HepG2 (cell line): ENCODE measurements around the gene SCAMP3. TPM values are rescaled to one million over a fixed set of nuclear protein-coding genes. Genes with fewer than 3 reads are reported as not detected.
A peak's percentile ranks its signal among the peaks of the same experiment; 100 is the strongest.
"Not testable (repeated sequence)": the region's sequence is repeated elsewhere in the genome, so short reads cannot be mapped to it uniquely, and the experiment has no call there.

ENCODE experiments used
- ATAC-seq: fragments of 200-7000 bp; cut with Tn5 transposase; 3 replicates; pipeline ENCODE4 v1.9.1; 2020; ENCODE audit warnings: mild to moderate bottlenecking, moderate library complexity
- BruUV-seq: library from RNA; stranded (reverse); fragments of 400-500 nt; replicated peaks from 2 replicates; lab custom pipeline; 2021; lab: Mats Ljungman, UMichigan
- CTCF ChIA-PET: fragments of 300-600 bp; formaldehyde crosslinking; extraction: SDS; loops from one replicate; lab custom pipeline; 2021; ENCODE audit warnings: low total read pairs, inconsistent platforms, low intra/inter-chr PET ratio; lab: Yijun Ruan, JAX
- POLR2A ChIA-PET: fragments of 350-600 bp; sonication (Branson Sonifier 250); formaldehyde crosslinking; loops from one replicate; lab custom pipeline; 2020; ENCODE audit warnings: antibody characterized with exemption, inconsistent platforms; lab: Yijun Ruan, JAX
- DNase-seq: peaks from one replicate; pipeline ENCODE4 v3.0.0-alpha.2; 2015; ENCODE audit warnings: low spot score
- FAIRE-seq: peaks from 3 replicates; lab custom pipeline; 2011; peaks lifted over from hg19 to GRCh38; lab: Jason Lieb, UNC
- H2AFZ ChIP-seq: one replicate; pipeline ENCODE4 v1.6.1; 2011; ENCODE audit warnings: low read length, inconsistent platforms
- H3K27ac ChIP-seq: fragments of 300-600 bp; 3 replicates; pipeline ENCODE4 v1.8.0; 2011; ENCODE audit warnings: mixed run types, mild to moderate bottlenecking, mixed read lengths, low read length, inconsistent platforms; ENCODE audit not compliant: insufficient read depth; ENCODE audit errors: extremely low read length
- H3K27me3 ChIP-seq, 2 experiments: fragments of 200-600 bp in 1 of 2; 2 replicates in 1 of 2; 3 replicates in 1 of 2; pipeline versions ENCODE4 v1.6.0 to v1.8.0; 2011; ENCODE audit warnings: low read length in 2 of 2, mild to moderate bottlenecking in 2 of 2, moderate library complexity in 2 of 2, inconsistent platforms in 1 of 2; ENCODE audit not compliant: insufficient read depth in 2 of 2, control insufficient read depth in 1 of 2
- H3K36me3 ChIP-seq, 2 experiments: fragments of 200-600 bp in 1 of 2; replicated peaks in 1 of 2; 2 replicates in 1 of 2; 3 replicates in 1 of 2; pipeline versions ENCODE4 v1.5.1 to v1.8.0; 2011; ENCODE audit warnings: low read length in 2 of 2, inconsistent platforms in 1 of 2; ENCODE audit not compliant: insufficient read depth in 2 of 2, control insufficient read depth in 1 of 2
- H3K4me1 ChIP-seq: 2 replicates; pipeline ENCODE4 v1.5.1; 2012; ENCODE audit warnings: low read length, inconsistent platforms; ENCODE audit not compliant: insufficient read depth
- H3K4me2 ChIP-seq: 2 replicates; pipeline ENCODE4 v1.6.0; 2011; ENCODE audit warnings: low read depth, low read length, inconsistent platforms
- H3K4me3 ChIP-seq, 3 experiments: fragments of 200-600 bp in 1 of 3; sonication (generic), shearing (Covaris generic) in 1 of 3; replicated peaks in 1 of 3; 2 replicates each; pipeline ENCODE4 v1.5.1; 2011 to 2016; ENCODE audit warnings: low read length in 3 of 3, inconsistent platforms in 2 of 3, low read depth in 2 of 3, mild to moderate bottlenecking in 2 of 3, control low read depth in 1 of 3, mixed read lengths in 1 of 3; ENCODE audit not compliant: insufficient read depth in 1 of 3
- H3K79me2 ChIP-seq: one replicate; pipeline ENCODE4 v1.6.1; 2011; ENCODE audit warnings: low read length, inconsistent platforms; ENCODE audit not compliant: insufficient read depth
- H3K9ac ChIP-seq: 2 replicates; pipeline ENCODE4 v1.6.0; 2011; ENCODE audit warnings: mild to moderate bottlenecking, low read depth, low read length, inconsistent platforms; ENCODE audit not compliant: insufficient read depth
- H3K9me3 ChIP-seq: 2 replicates; pipeline ENCODE4 v1.5.1; 2012; ENCODE audit warnings: mild to moderate bottlenecking, low read length
- H4K20me1 ChIP-seq: 2 replicates; pipeline ENCODE4 v1.6.0; 2011; ENCODE audit warnings: inconsistent platforms, mild to moderate bottlenecking, low read length, moderate library complexity; ENCODE audit not compliant: insufficient read depth
- HCFC1 ChIP-seq: fragments of 150-350 bp; IDR thresholded peaks from 2 replicates; pipeline ENCODE4 v1.6.1; 2014; ENCODE audit warnings: low read depth, low read length
- HNRNPLL ChIP-seq: fragments of 200-400 bp; formaldehyde crosslinking; IDR thresholded peaks from 2 replicates; pipeline ENCODE4 v1.6.1; 2017; ENCODE audit warnings: mild to moderate bottlenecking, low read depth, low read length; ENCODE audit not compliant: poor library complexity, severe bottlenecking
- KDM5B ChIP-seq: sonication (generic); formaldehyde crosslinking; IDR thresholded peaks from 2 replicates; pipeline ENCODE4 v1.4.0; 2020; ENCODE audit warnings: missing genetic modification reagents, mild to moderate bottlenecking, borderline replicate concordance
- PHF20 ChIP-seq: sonication (generic); formaldehyde crosslinking; IDR thresholded peaks from 2 replicates; pipeline ENCODE4 v1.5.0; 2020; ENCODE audit warnings: mild to moderate bottlenecking, missing genetic modification reagents
- RELA ChIP-seq: sonication (generic); formaldehyde crosslinking; IDR thresholded peaks from 2 replicates; pipeline ENCODE4 v1.4.0; 2020; ENCODE audit warnings: missing genetic modification reagents
- XRCC5 ChIP-seq: fragments of 200-400 bp; formaldehyde crosslinking; optimal IDR thresholded peaks from 2 replicates; pipeline ENCODE3; 2017; ENCODE audit warnings: mild to moderate bottlenecking, low read length
- ZNF264 ChIP-seq: sonication (generic); formaldehyde crosslinking; IDR thresholded peaks from 2 replicates; pipeline ENCODE4 v1.4.0; 2020; ENCODE audit warnings: missing genetic modification reagents
- ZNF530 ChIP-seq: sonication (generic); formaldehyde crosslinking; IDR thresholded peaks from 2 replicates; pipeline ENCODE4 v1.5.0; 2020; ENCODE audit warnings: low read depth, mild to moderate bottlenecking, missing genetic modification reagents
- ZSCAN9 ChIP-seq: IDR thresholded peaks from 2 replicates; pipeline ENCODE4 v1.6.1; 2016; ENCODE audit warnings: borderline replicate concordance
- WGBS: methylation state at CpG from one replicate; pipeline ENCODE4 v1.1.6; 2017; ENCODE audit warnings: low lambda C conversion rate; 5-methylcytosine and 5-hydroxymethylcytosine counted together
- in situ Hi-C: cut with HindIII; loops from 2 replicates; pipeline ENCODE4 v1.10.0; 2017; ENCODE audit warnings: low pct_unique_long_range_greater_than_20kb; ENCODE audit not compliant: extremely low pct_ligation_motif_present
- intact Hi-C: fragments of 100-400 bp; cut with micrococcal nuclease; formaldehyde crosslinking; loops from one replicate; pipeline ENCODE4 v1.10.0; 2022; ENCODE audit not compliant: unreplicated experiment
- polyA plus RNA-seq, 8 experiments: library from polyadenylated mRNA; depleted of rRNA in 3 of 8; stranded (reverse) in 7 of 8; unstranded in 1 of 8; fragments of >200 nt; fragmentation: Illumina TruSeq in 4 of 8; extraction: Trizol in 4 of 8; gene quantifications; 2 replicates each; pipeline versions ENCODE4 v1.2.1 to v1.2.3, GENCODE V29; 2011 to 2016; ENCODE audit warnings: low read depth in 4 of 8, missing spikeins in 1 of 8, mixed read lengths in 1 of 8; ENCODE audit not compliant: insufficient read depth in 1 of 8
- total RNA-seq, 5 experiments: library from RNA; depleted of rRNA; stranded (reverse); fragments of >200 nt; fragmentation: Illumina TruSeq; extraction: Trizol; gene quantifications; 2 replicates each; pipeline ENCODE4 v1.2.3, GENCODE V29; 2016; ENCODE audit warnings: low read depth in 1 of 5
- TF ChIP-seq, protein P1 (sequence below), 2 experiments: sonication (generic) in 1 of 2; formaldehyde crosslinking in 1 of 2; IDR thresholded peaks; 2 replicates each; pipeline versions ENCODE4 v1.5.1 to v1.6.1; 2011 to 2020; ENCODE audit warnings: borderline replicate concordance in 1 of 2, low read depth in 1 of 2, low read length in 1 of 2, mild to moderate bottlenecking in 1 of 2, missing genetic modification reagents in 1 of 2, moderate library complexity in 1 of 2

The SCAMP3 gene
- total and polyA plus RNA-seq, 2 of the 13 experiments (the other 11 are each of a cell fraction or from before 2014, with no cell fraction given) = 46.8 to 83.3 TPM

- TF ChIP-seq, protein P1, sequence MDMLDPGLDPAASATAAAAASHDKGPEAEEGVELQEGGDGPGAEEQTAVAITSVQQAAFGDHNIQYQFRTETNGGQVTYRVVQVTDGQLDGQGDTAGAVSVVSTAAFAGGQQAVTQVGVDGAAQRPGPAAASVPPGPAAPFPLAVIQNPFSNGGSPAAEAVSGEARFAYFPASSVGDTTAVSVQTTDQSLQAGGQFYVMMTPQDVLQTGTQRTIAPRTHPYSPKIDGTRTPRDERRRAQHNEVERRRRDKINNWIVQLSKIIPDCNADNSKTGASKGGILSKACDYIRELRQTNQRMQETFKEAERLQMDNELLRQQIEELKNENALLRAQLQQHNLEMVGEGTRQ (IDR thresholded peaks at IDR 0.05; ENCODE audit: low read depth, low read length) = peak; percentile 94
- TF ChIP-seq, protein P1 (CRISPR knock-in tag; IDR thresholded peaks at IDR 0.05; ENCODE audit: borderline replicate concordance) = peak; percentile 84; the same call in 1 of the 2 replicates
- TF ChIP-seq ZSCAN9 (CRISPR knock-in tag) = no peak
- TF ChIP-seq XRCC5 = no peak
- no peak for TF ChIP-seq ZNF530 (CRISPR knock-in tag)
- TF ChIP-seq ZNF264 = no peak
- no peak for TF ChIP-seq KDM5B (CRISPR knock-in tag)
- peak; percentile 27; the same call in 1 of the 2 replicates for TF ChIP-seq HCFC1
- no peak for TF ChIP-seq HNRNPLL
- peak; percentile 67; the same call in 1 of the 2 replicates for TF ChIP-seq PHF20
- no peak for TF ChIP-seq RELA (CRISPR knock-in tag)
- TF ChIP-seq, all 625 proteins: peak for 10
Measured at GRCh38 chr1:155218854-155219591, 43.1 kb downstream of the SCAMP3 start (continued).

DNA sequence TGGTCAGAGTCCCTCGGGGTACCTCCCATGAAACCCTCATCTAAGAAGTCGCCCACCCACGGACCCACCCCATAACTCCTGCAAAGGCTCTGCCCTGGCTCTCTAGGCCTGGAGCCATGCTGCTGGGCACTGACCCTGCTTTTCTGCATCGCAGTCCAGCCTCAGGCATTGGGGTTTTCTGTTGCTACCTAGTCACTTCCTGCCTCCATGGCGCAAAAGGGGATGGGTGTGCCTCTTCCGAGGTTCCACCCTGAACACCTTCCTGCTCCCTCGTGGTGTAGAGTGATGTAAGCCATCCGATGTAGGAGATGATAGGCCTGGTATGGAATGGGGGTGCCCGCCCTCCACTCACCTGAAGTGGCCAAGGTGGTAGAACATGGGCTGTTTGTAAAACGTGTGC, 47.5 kb downstream of the SCAMP3 start:
- H3K27ac ChIP-seq, CTCF ChIA-PET, ATAC-seq, H3K4me3 ChIP-seq, H3K79me2 ChIP-seq, H2AFZ ChIP-seq, H3K9me3 ChIP-seq, H3K9ac ChIP-seq, in situ Hi-C loops, H4K20me1 ChIP-seq, POLR2A ChIA-PET, H3K27me3 ChIP-seq, BruUV-seq, intact Hi-C loops, DNase-seq, FAIRE-seq, H3K4me2 ChIP-seq, H3K36me3 ChIP-seq: not testable (repeated sequence)
- WGBS = 91% methylated on average over 5 of the region's 10 CpGs
- H3K4me1 ChIP-seq = peaks cover 17% of the 10 kb centered on the region

GRCh38 chr1:155212051-155212440, 50.1 kb downstream of the SCAMP3 start:
- FAIRE-seq, CTCF ChIA-PET, H3K27me3 ChIP-seq: not testable (repeated sequence)

More at GRCh38 chr1:155212051-155212440, 50.1 kb downstream of the SCAMP3 start:
- H3K4me1 ChIP-seq = peaks cover 24% of the 10 kb centered on the region
- intact Hi-C loops, H3K27ac ChIP-seq, POLR2A ChIA-PET, H3K9me3 ChIP-seq, H3K9ac ChIP-seq, in situ Hi-C loops, H4K20me1 ChIP-seq, H3K36me3 ChIP-seq, DNase-seq, H3K4me2 ChIP-seq, BruUV-seq, H2AFZ ChIP-seq, H3K4me3 ChIP-seq, ATAC-seq: not testable (repeated sequence)
- H3K79me2 ChIP-seq = peaks cover 13% of the 10 kb centered on the region
- 90% methylated on average over 5 of the region's 7 CpGs for whole genome bisulfite sequencing
